Motor neuron (in vitro differentiated cells): ENCODE data around the gene COL1A2. TPM values are rescaled to one million over a fixed set of nuclear protein-coding genes. Genes with fewer than 3 reads are reported as not detected.

ENCODE experiments used
- ATAC-seq, 8 experiments: fragments of 200-7000 bp; cut with Tn5 transposase; replicated peaks in 6 of 8; 2 replicates each; pipeline ENCODE4 v1.8.0; 2021; ENCODE audit warnings: mild to moderate bottlenecking in 8 of 8, moderate library complexity in 8 of 8
- H3K27ac ChIP-seq, 2 donors: fragments of 250-450 bp; sonication (Bioruptor Pico); 2 replicates each; pipeline ENCODE4 v1.9.0; 2021; ENCODE audit warnings: antibody characterized with exemption in 2 of 2, mild to moderate bottlenecking in 2 of 2, moderate library complexity in 1 of 2
- H3K4me1 ChIP-seq, 2 donors: fragments of 250-450 bp; sonication (Bioruptor Pico); replicated peaks in 1 of 2; 2 replicates each; pipeline ENCODE4 v1.6.1; 2021; ENCODE audit warnings: antibody characterized with exemption in 2 of 2, mild to moderate bottlenecking in 2 of 2, moderate library complexity in 1 of 2
- H3K4me3 ChIP-seq, 5 donors: fragments of 250-450 bp; sonication (Bioruptor Pico); 2 replicates each; pipeline ENCODE4 v1.9.0; 2021; ENCODE audit warnings: antibody characterized with exemption in 5 of 5, mild to moderate bottlenecking in 5 of 5, moderate library complexity in 4 of 5
- WGBS, 10 experiments: fragments of 450-650 bp; shearing (Covaris generic); methylation state at CpG; one replicate each; pipeline ENCODE4 v1.0.0; 2022; 5-methylcytosine and 5-hydroxymethylcytosine counted together
- in situ Hi-C, 9 experiments: fragments of 400-800 bp; cut with MboI; loops; one replicate each; pipeline ENCODE4 v1.15.0; 2021; ENCODE audit warnings: low sequenced_read_pairs in 9 of 9, low pct_unique_long_range_greater_than_20kb in 2 of 9; ENCODE audit not compliant: unreplicated experiment in 9 of 9
- total RNA-seq, 8 experiments: library from RNA; unstranded; fragments of 300-600 nt; gene quantifications; 2 replicates each; pipeline versions ENCODE4 v1.2.3 to v1.2.4, GENCODE V29; 2022

COL1A2 gene
- total RNA-seq, 8 experiments from 2014 or later = 0.16 to 1,790 (median 1.4) TPM

GRCh38 chr7:94367949-94368348 is 26.7 kb upstream of the COL1A2 start:
- 10 to 87% (median 68%) methylated on average over 1 to 2 of the region's 2 CpGs for WGBS, 10 experiments
- no peak overlapping the region for H3K4me3 ChIP-seq
- H3K27ac ChIP-seq = no peak overlapping the region
- H3K4me1 ChIP-seq = peaks cover 0 to 5% of the 10 kb centered on the region in 2 donors
- in situ Hi-C loops = no loop called here
- ATAC-seq = peak in 3 of 8 experiments; percentile 20 to 32 (median 20)

GRCh38 chr7:94368371-94368791 is 26.3 kb upstream of the COL1A2 start:
- Histone ChIP-seq H3K27ac (no peak overlapping the region), H3K4me1 (peaks cover 0 to 5% of the 10 kb centered on the region in 2 donors), H3K4me3 (no peak overlapping the region)
- peak in 3 of 8 experiments; percentile 71 to 85 (median 82) for ATAC-seq
- WGBS, 10 experiments = 0 to 39% (median 28%) methylated on average over 3 to 5 of the region's 5 CpGs
- in situ Hi-C loops = no loop called here

- Histone ChIP-seq H3K4me3 (no peak overlapping the region), H3K4me1 (peaks cover 9 to 17% of the 10 kb centered on the region in 2 donors), H3K27ac (no peak overlapping the region)
- in situ Hi-C loops = no loop called here
- 0 to 50% (median 33%) methylated on average over 1 to 2 of the region's 2 CpGs; no CpG with 5 or more reads in 5 of the 10 experiments for WGBS, 10 experiments
- peak in 6 of 8 experiments; percentile 39 to 73 (median 71) for ATAC-seq
These were observed 20.5 kb upstream of the COL1A2 start for GRCh38 chr7:94374231-94374630.

- in situ Hi-C loops = no loop called here
- Histone ChIP-seq H3K27ac (no peak overlapping the region), H3K4me1 (peaks cover 9 to 17% of the 10 kb centered on the region in 2 donors), H3K4me3 (no peak overlapping the region)
- WGBS, 10 experiments = 0 to 64% (median 30%) methylated on average over 1 to 5 of the region's 5 CpGs; no CpG with 5 or more reads in 1 of the 10 experiments
- peak in 6 of 8 experiments; percentile 56 to 87 (median 76) for ATAC-seq
These were observed 19.8 kb upstream of the COL1A2 start for GRCh38 chr7:94374721-94375566.

- ATAC-seq = peak in 6 of 8 experiments; percentile 44 to 83 (median 56)
- Histone ChIP-seq H3K27ac (no peak overlapping the region), H3K4me1 (peaks cover 9 to 17% of the 10 kb centered on the region in 2 donors), H3K4me3 (no peak overlapping the region)
- in situ Hi-C loops = no loop called here
- 0 to 46% (median 10%) methylated on average over 1 to 2 of the region's 2 CpGs; no CpG with 5 or more reads in 1 of the 10 experiments for WGBS, 10 experiments
These were observed 19.0 kb upstream of the COL1A2 start for GRCh38 chr7:94375691-94376090.

- 83 to 100% (median 100%) methylated on average over 1 of the region's 1 CpG; no CpG with 5 or more reads in 7 of the 10 experiments for WGBS, 10 experiments
- H3K4me1 ChIP-seq = peaks cover 9 to 17% of the 10 kb centered on the region in 2 donors
- H3K4me3 ChIP-seq = no peak overlapping the region
- no peak overlapping the region for H3K27ac ChIP-seq
- in situ Hi-C loops = no loop called here
- ATAC-seq = no peak
These were observed 18.4 kb upstream of the COL1A2 start for GRCh38 chr7:94376281-94376680.

- ATAC-seq = no peak
- WGBS, 10 experiments = 0 to 61% (median 56%) methylated on average over 1 to 3 of the region's 3 CpGs; no CpG with 5 or more reads in 3 of the 10 experiments
- in situ Hi-C loops = no loop called here
- H3K27ac ChIP-seq = no peak overlapping the region
- H3K4me3 ChIP-seq = no peak overlapping the region
- peaks cover 9 to 17% of the 10 kb centered on the region in 2 donors for H3K4me1 ChIP-seq
These were observed 16.3 kb upstream of the COL1A2 start for GRCh38 chr7:94378356-94378755.

- no peak for ATAC-seq
- Histone ChIP-seq H3K4me1 (peaks cover 5 to 7% of the 10 kb centered on the region in 2 donors), H3K4me3 (no peak overlapping the region), H3K27ac (no peak overlapping the region)
- in situ Hi-C loops = no loop called here
These were observed 14.4 kb upstream of the COL1A2 start for GRCh38 chr7:94380264-94380663.

- Histone ChIP-seq H3K4me1 (no peaks in the 10 kb centered on the region), H3K27ac (no peak overlapping the region), H3K4me3 (no peak overlapping the region)
- no peak for ATAC-seq
- in situ Hi-C loops = no loop called here
- 0 to 89% (median 39%) methylated on average over 2 to 3 of the region's 3 CpGs; no CpG with 5 or more reads in 2 of the 10 experiments for WGBS, 10 experiments
These were observed 12.6 kb upstream of the COL1A2 start for GRCh38 chr7:94382132-94382531.

- 25 to 100% (median 85%) methylated on average over 1 of the region's 1 CpG; no CpG with 5 or more reads in 4 of the 10 experiments for WGBS, 10 experiments
- in situ Hi-C loops = no loop called here
- Histone ChIP-seq H3K27ac (no peak overlapping the region), H3K4me3 (no peak overlapping the region), H3K4me1 (no peaks in the 10 kb centered on the region)
- ATAC-seq = no peak
These were observed 11.9 kb upstream of the COL1A2 start for GRCh38 chr7:94382746-94383145.

GRCh38 chr7:94384315-94384714 is 10.4 kb upstream of the COL1A2 start:
- no peak for ATAC-seq
- H3K4me3 ChIP-seq = no peak overlapping the region
- H3K4me1 ChIP-seq = no peaks in the 10 kb centered on the region
- H3K27ac ChIP-seq = no peak overlapping the region
- in situ Hi-C loops = no loop called here
- WGBS, 10 experiments = 68 to 100% (median 86%) methylated on average over 1 to 3 of the region's 4 CpGs; no CpG with 5 or more reads in 1 of the 10 experiments

- in situ Hi-C loops = no loop called here
- Histone ChIP-seq H3K27ac (no peak overlapping the region), H3K4me3 (no peak overlapping the region), H3K4me1 (no peaks in the 10 kb centered on the region)
- ATAC-seq = no peak
- WGBS, 10 experiments = 60 to 100% (median 98%) methylated on average over 1 to 2 of the region's 2 CpGs; no CpG with 5 or more reads in 2 of the 10 experiments
These were observed 8.3 kb upstream of the COL1A2 start for GRCh38 chr7:94386416-94386815.

- ATAC-seq = no peak
- WGBS, 10 experiments = 38 to 100% (median 73%) methylated on average over 1 of the region's 1 CpG; no CpG with 5 or more reads in 2 of the 10 experiments
- no peak overlapping the region for H3K27ac ChIP-seq
- in situ Hi-C loops = no loop called here
- peaks cover 0 to 4% of the 10 kb centered on the region in 2 donors for H3K4me1 ChIP-seq
- H3K4me3 ChIP-seq = no peak overlapping the region
These were observed 6.2 kb upstream of the COL1A2 start for GRCh38 chr7:94388540-94388939.
